K562 (cell line): ENCODE data around the gene RPL38.

Experiments
- CHD2 ChIP-seq: IDR thresholded peaks from 2 replicates; pipeline ENCODE4 v1.6.1; 2011; ENCODE audit warnings: low read depth, low read length
- GATAD2A ChIP-seq: fragments of 450-650 bp; IDR thresholded peaks from 2 replicates; pipeline ENCODE4 v1.6.1; 2017
- MAX ChIP-seq: sonication (generic); formaldehyde crosslinking; IDR thresholded peaks from 2 replicates; pipeline ENCODE4 v1.9.0; 2022; ENCODE audit warnings: mild to moderate bottlenecking, missing genetic modification reagents
- STAT5B ChIP-seq: fragments of 250-450 bp; sonication (Bioruptor Pico); IDR thresholded peaks from 2 replicates; pipeline ENCODE4 v1.8.0; 2021; ENCODE audit warnings: mild to moderate bottlenecking, inconsistent platforms
- ZNF274 ChIP-seq: IDR thresholded peaks from 2 replicates; pipeline ENCODE4 v1.6.1; 2011; ENCODE audit warnings: low read depth, mild to moderate bottlenecking, low read length, moderate library complexity, borderline replicate concordance
- TF ChIP-seq, protein P1 (sequence below), 3 experiments: IDR thresholded peaks in 2 of 3; conservative IDR thresholded peaks in 1 of 3; 2 replicates each; pipeline ENCODE4 v1.5.1; 2011 to 2012; ENCODE audit warnings: low read length in 3 of 3, mild to moderate bottlenecking in 3 of 3, control low read depth in 2 of 3, improper control_type of control experiment in 1 of 3, inconsistent platforms in 1 of 3, low read depth in 1 of 3, mixed read lengths in 1 of 3, moderate library complexity in 1 of 3; ENCODE audit not compliant: insufficient read depth in 2 of 3

- TF ChIP-seq ZNF274, result no peak
- TF ChIP-seq, protein P1, sequence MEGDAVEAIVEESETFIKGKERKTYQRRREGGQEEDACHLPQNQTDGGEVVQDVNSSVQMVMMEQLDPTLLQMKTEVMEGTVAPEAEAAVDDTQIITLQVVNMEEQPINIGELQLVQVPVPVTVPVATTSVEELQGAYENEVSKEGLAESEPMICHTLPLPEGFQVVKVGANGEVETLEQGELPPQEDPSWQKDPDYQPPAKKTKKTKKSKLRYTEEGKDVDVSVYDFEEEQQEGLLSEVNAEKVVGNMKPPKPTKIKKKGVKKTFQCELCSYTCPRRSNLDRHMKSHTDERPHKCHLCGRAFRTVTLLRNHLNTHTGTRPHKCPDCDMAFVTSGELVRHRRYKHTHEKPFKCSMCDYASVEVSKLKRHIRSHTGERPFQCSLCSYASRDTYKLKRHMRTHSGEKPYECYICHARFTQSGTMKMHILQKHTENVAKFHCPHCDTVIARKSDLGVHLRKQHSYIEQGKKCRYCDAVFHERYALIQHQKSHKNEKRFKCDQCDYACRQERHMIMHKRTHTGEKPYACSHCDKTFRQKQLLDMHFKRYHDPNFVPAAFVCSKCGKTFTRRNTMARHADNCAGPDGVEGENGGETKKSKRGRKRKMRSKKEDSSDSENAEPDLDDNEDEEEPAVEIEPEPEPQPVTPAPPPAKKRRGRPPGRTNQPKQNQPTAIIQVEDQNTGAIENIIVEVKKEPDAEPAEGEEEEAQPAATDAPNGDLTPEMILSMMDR (IDR thresholded peaks at IDR 0.05 in 2 of 3, conservative IDR thresholded peaks at IDR 0.05 in 1 of 3; ENCODE audit: insufficient read depth in 2 of 3, low read depth in 1 of 3, low read length in 3 of 3), result no peak
- TF ChIP-seq MAX (CRISPR knock-in tag), result peak; percentile 87
- no peak for TF ChIP-seq STAT5B (CRISPR knock-in tag)
- TF ChIP-seq CHD2, result no peak
- no peak for TF ChIP-seq GATAD2A
These were observed 40.1 kb upstream of the RPL38 start for GRCh38 chr17:74163271-74163821.
